ENCODE data around the gene EVA1A.
A peak's percentile ranks its signal among the peaks of the same experiment; 100 is the strongest.

The EVA1A gene

DNA sequence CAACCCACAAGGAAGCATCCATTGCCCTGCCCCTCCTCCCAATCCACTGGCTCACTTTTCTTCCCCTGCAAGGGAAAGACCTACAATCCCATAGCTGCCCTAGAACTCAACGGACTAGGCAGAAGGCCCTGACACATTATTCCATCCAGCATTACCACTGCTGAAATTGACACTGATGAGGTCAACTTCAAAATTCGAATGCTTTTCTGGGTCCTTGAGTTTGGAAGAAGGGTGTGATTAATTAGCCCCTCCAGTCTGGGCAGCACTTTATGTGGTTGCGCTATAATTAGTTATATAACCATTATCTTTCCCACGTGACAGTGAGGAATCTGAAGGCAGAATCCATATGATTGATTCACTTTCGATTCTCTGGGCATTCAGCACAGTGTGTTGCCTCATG is 55.7 kb downstream of the EVA1A start:
- Histone ChIP-seq H3K27me3 (replicated peaks; ENCODE audit: control insufficient read depth, insufficient read depth, low read length) (no peaks in the 10 kb centered on the region), H3K36me3 (ENCODE audit: control insufficient read depth, insufficient read depth, low read length, severe bottlenecking) (no peaks in the 10 kb centered on the region), H3K9me3 (ENCODE audit: control insufficient read depth, low read length) (no peaks in the 10 kb centered on the region), H3K4me1 (ENCODE audit: control insufficient read depth, insufficient read depth, low read length) (no peaks in the 10 kb centered on the region), H3K4me3 (ENCODE audit: low read length) (no peak overlapping the region), H3K9ac (ENCODE audit: low read length) (no peak overlapping the region)
- DNase-seq (ENCODE audit: low read depth) = no peak

DNA sequence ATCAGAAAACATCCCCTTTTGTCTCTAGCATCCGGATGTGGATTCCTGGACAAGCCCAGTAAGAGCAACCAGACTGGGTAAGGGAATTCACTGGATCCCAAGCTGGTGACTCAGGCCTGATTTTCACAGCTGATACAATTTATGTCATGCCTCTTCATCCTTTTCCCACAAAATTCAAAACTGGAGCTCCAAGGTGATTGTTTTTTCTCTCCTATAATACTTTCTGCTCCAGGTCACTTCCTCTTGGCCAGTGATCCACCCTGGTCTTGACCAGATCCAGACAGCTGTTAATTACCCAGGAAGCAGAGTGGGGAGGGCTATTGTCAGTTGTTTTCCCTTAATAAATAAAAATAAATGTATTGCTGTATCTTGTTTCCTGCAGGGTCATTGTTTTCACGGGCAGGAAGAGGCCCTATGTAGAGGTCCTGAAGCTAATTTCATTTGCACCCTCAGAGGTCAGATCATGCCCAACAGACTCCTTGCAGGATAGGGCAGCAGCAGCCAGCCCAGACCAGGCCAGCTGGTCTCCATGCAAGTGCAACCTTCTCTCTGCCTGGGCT is 57.6 kb downstream of the EVA1A start:
- H3K4me1 ChIP-seq (ENCODE audit: control insufficient read depth, insufficient read depth, low read length) = no peaks in the 10 kb centered on the region
- no peaks in the 10 kb centered on the region for H3K9me3 ChIP-seq (ENCODE audit: control insufficient read depth, low read length)
- H3K27me3 ChIP-seq (replicated peaks; ENCODE audit: control insufficient read depth, insufficient read depth, low read length) = no peaks in the 10 kb centered on the region
- H3K4me3 ChIP-seq (ENCODE audit: low read length) = no peak overlapping the region
- no peaks in the 10 kb centered on the region for H3K36me3 ChIP-seq (ENCODE audit: control insufficient read depth, insufficient read depth, low read length, severe bottlenecking)
- H3K9ac ChIP-seq (ENCODE audit: low read length) = no peak overlapping the region
- DNase-seq (ENCODE audit: low read depth) = peak; percentile 47

DNA sequence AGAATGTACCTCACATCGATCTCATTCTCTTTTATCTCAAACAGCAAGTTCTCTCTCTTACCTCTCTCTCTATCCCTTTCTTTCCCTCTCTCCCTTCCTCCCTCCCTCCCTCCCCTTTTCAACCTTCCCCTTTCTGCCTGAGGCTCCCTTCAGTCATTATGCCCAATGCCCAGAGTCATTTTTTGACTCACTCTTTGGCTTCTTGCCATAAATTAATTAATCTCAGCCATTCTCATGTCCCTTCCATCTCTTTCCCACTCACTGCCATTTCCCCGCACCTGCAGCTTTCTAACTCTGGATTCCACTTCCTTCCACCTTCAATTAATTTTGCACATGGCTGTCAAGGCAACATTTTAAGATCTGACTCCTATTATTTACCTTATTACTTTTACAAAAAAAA is 60.1 kb downstream of the EVA1A start:
- H3K4me3 ChIP-seq (ENCODE audit: low read length) = no peak overlapping the region
- no peaks in the 10 kb centered on the region for H3K9me3 ChIP-seq (ENCODE audit: control insufficient read depth, low read length)
- no peak overlapping the region for H3K9ac ChIP-seq (ENCODE audit: low read length)
- DNase-seq (ENCODE audit: low read depth) = peak; percentile 37
- no peaks in the 10 kb centered on the region for H3K36me3 ChIP-seq (ENCODE audit: control insufficient read depth, insufficient read depth, low read length, severe bottlenecking)
- no peaks in the 10 kb centered on the region for H3K4me1 ChIP-seq (ENCODE audit: control insufficient read depth, insufficient read depth, low read length)
- no peaks in the 10 kb centered on the region for H3K27me3 ChIP-seq (replicated peaks; ENCODE audit: control insufficient read depth, insufficient read depth, low read length)

DNA sequence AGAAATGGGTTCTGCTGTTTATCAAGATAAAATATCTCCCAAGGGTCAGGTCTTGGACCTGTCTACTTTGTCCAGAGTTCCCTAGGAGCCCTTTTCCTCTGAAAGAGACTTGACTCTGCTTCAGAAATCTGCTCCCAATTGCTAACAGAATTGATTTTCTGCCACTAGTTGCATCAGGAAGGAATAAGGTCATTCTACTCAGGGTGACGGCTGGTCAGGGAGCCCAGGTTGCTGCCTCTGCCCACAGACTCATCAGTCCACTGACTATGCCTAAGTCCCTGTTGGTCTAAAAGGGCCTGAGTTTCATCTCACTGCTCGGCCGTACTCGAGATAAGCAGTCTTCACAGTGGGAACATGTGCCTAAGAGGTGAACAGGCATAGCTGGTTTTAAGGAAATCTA is 61.2 kb downstream of the EVA1A start:
- H3K27me3 ChIP-seq (replicated peaks; ENCODE audit: control insufficient read depth, insufficient read depth, low read length) = no peaks in the 10 kb centered on the region
- H3K36me3 ChIP-seq (ENCODE audit: control insufficient read depth, insufficient read depth, low read length, severe bottlenecking) = no peaks in the 10 kb centered on the region
- H3K4me3 ChIP-seq (ENCODE audit: low read length) = no peak overlapping the region
- H3K9me3 ChIP-seq (ENCODE audit: control insufficient read depth, low read length) = no peaks in the 10 kb centered on the region
- no peak for DNase-seq (ENCODE audit: low read depth)
- H3K4me1 ChIP-seq (ENCODE audit: control insufficient read depth, insufficient read depth, low read length) = no peaks in the 10 kb centered on the region
- H3K9ac ChIP-seq (ENCODE audit: low read length) = no peak overlapping the region

DNA sequence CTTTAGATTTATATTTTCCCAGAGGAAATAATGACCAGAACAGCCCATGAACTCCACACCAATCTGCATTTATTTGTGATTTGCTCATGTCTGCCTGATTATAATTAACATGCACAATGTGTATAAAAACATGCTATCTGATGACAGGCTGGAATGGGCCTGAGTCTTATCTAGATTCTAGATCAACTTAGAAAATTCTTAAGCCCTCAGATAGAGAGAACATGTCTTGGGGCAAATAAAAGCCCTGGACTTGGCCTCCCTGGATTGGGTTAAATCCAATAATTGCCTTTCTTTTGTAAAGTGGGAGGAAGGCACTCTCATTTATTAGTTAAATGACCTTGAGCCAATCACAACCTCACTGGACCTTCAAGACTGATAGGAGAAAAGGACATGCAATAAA is 61.8 kb downstream of the EVA1A start:
- Histone ChIP-seq H3K36me3 (ENCODE audit: control insufficient read depth, insufficient read depth, low read length, severe bottlenecking) (no peaks in the 10 kb centered on the region), H3K4me1 (ENCODE audit: control insufficient read depth, insufficient read depth, low read length) (no peaks in the 10 kb centered on the region), H3K27me3 (replicated peaks; ENCODE audit: control insufficient read depth, insufficient read depth, low read length) (no peaks in the 10 kb centered on the region), H3K9ac (ENCODE audit: low read length) (no peak overlapping the region), H3K9me3 (ENCODE audit: control insufficient read depth, low read length) (no peaks in the 10 kb centered on the region), H3K4me3 (ENCODE audit: low read length) (no peak overlapping the region)
- DNase-seq (ENCODE audit: low read depth) = peak; percentile 20

DNA sequence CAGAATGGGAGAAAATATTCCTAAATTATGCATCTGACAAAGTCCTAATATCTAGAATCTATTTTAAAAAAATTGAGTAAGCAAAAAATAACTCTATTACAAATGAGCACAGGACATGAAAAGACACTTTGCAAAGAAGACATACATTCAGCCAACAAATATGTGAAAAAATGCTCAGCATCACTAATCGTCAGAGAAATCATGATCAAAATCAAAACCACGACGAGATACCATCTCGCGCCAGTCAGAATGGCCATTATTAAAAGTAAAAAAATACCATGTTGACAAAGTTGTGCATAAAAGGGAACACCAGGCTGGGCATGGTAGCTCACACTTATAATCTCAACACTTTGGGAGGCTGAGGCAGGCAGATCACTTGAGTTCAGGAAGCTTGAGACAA is 63.5 kb downstream of the EVA1A start:
- Histone ChIP-seq H3K27me3 (replicated peaks; ENCODE audit: control insufficient read depth, insufficient read depth, low read length) (no peaks in the 10 kb centered on the region), H3K9ac (ENCODE audit: low read length) (no peak overlapping the region), H3K9me3 (ENCODE audit: control insufficient read depth, low read length) (no peaks in the 10 kb centered on the region), H3K4me1 (ENCODE audit: control insufficient read depth, insufficient read depth, low read length) (no peaks in the 10 kb centered on the region), H3K36me3 (ENCODE audit: control insufficient read depth, insufficient read depth, low read length, severe bottlenecking) (no peaks in the 10 kb centered on the region), H3K4me3 (ENCODE audit: low read length) (no peak overlapping the region)
- no peak for DNase-seq (ENCODE audit: low read depth)

DNA sequence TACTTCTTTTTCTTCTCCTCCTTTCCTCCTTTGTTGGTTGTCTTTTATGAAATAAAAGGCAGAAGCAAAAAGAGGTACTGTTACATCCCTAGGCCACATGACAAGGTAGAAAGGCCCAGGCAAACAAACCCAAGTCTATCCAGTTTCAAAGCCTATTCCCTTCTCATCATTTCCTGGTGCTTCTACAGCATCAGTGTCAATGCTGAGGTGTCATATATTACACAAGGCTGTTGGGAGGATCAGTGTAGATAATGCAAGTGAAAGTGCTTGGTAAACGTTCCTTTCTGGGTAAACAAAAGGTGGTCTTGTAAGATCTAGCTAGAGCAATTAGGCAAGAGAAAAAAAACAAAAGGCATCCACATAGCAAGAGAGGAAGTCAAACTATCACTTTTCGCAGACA is 64.9 kb downstream of the EVA1A start:
- Histone ChIP-seq H3K9me3 (ENCODE audit: control insufficient read depth, low read length) (no peaks in the 10 kb centered on the region), H3K9ac (ENCODE audit: low read length) (no peak overlapping the region), H3K36me3 (ENCODE audit: control insufficient read depth, insufficient read depth, low read length, severe bottlenecking) (no peaks in the 10 kb centered on the region), H3K4me3 (ENCODE audit: low read length) (no peak overlapping the region), H3K27me3 (replicated peaks; ENCODE audit: control insufficient read depth, insufficient read depth, low read length) (no peaks in the 10 kb centered on the region), H3K4me1 (ENCODE audit: control insufficient read depth, insufficient read depth, low read length) (peaks cover 7% of the 10 kb centered on the region)
- DNase-seq (ENCODE audit: low read depth) = no peak

DNA sequence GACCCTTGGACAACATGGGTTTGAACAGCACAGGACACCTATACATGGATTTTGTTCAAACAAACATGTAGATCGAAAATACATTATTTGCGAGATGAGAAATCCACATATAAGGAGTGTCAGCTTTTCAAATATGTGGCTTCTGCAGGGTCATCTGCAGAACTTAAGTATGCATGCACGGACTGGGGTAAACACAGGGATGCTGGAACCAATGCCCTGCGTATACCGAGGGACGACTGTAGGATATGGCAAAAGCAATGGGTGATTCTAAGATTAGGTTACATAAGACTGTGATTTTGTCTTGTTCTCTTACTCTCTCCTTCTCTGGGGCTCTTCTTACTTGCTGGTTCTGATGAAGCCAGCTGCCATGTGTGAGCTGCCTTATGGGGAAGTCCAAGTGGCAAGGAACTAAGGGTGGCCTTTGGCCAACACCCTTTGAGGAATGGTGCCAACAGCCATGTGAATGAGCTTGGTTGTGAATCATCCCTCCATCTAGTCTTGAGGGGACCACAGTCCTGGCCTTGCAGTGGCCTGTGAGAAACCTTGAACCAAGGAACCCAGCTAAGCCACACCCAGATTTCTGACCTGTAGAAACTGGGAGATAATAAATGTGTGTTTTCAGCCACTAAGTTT is 66.5 kb downstream of the EVA1A start:
- Histone ChIP-seq H3K9ac (ENCODE audit: low read length) (no peak overlapping the region), H3K9me3 (ENCODE audit: control insufficient read depth, low read length) (no peaks in the 10 kb centered on the region), H3K4me1 (ENCODE audit: control insufficient read depth, insufficient read depth, low read length) (peaks cover 7% of the 10 kb centered on the region), H3K4me3 (ENCODE audit: low read length) (no peak overlapping the region), H3K27me3 (replicated peaks; ENCODE audit: control insufficient read depth, insufficient read depth, low read length) (no peaks in the 10 kb centered on the region), H3K36me3 (ENCODE audit: control insufficient read depth, insufficient read depth, low read length, severe bottlenecking) (no peaks in the 10 kb centered on the region)
- DNase-seq (ENCODE audit: low read depth) = no peak

DNA sequence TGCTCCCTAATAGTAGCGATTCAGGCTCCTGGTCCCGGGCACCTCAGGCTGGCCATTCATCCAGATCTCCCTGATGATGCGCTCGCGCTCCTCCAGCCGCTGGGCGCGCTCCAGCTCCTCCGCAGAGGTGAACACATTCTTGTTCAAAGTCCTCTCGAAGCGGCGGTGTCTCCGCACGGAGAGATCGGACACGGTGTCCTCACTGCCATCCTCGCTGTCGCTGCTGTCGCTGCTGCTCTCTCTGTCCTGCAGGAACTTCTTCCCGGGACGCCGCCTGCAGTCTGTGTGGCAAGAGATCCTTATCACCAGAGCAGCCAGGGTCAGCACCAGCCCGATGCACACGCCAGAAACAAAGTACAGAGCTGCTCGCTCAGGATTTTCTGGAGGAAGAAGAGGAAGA is 67.5 kb downstream of the EVA1A start:
- Histone ChIP-seq H3K9me3 (ENCODE audit: control insufficient read depth, low read length) (no peaks in the 10 kb centered on the region), H3K27me3 (replicated peaks; ENCODE audit: control insufficient read depth, insufficient read depth, low read length) (no peaks in the 10 kb centered on the region), H3K4me3 (ENCODE audit: low read length) (no peak overlapping the region), H3K9ac (ENCODE audit: low read length) (no peak overlapping the region), H3K36me3 (ENCODE audit: control insufficient read depth, insufficient read depth, low read length, severe bottlenecking) (no peaks in the 10 kb centered on the region), H3K4me1 (ENCODE audit: control insufficient read depth, insufficient read depth, low read length) (peaks cover 7% of the 10 kb centered on the region)
- no peak for DNase-seq (ENCODE audit: low read depth)

DNA sequence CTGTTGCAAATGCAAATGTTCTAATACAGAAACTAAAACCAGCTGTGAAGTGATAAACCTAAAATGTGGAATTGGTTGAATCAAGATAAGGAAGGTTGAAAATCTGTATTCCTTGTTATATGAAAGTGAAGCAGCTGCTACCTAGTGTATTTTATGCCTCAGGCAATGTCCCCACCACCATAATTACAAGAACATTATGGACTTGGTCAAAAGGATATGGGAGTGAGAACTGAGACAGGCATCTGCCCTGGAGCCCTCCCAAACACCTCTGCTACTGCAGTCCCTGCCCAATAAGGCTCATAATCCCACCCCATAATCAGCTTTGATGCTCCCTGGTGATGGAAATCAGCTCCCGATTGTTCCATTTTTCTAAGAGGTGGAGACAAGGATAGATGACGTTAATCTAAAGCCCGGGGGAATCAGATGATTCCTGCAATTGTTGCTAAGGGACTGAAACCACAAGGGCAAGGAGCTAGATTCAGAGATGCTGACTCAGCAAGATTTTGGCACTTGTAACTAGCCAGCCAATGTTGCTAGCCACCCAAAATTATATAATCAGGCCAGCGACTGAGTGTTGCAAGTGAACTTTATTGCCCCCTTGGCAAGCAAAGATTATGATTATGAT is 69.5 kb downstream of the EVA1A start:
- Histone ChIP-seq H3K4me3 (ENCODE audit: low read length) (no peak overlapping the region), H3K9ac (ENCODE audit: low read length) (no peak overlapping the region), H3K4me1 (ENCODE audit: control insufficient read depth, insufficient read depth, low read length) (peaks cover 7% of the 10 kb centered on the region), H3K36me3 (ENCODE audit: control insufficient read depth, insufficient read depth, low read length, severe bottlenecking) (no peaks in the 10 kb centered on the region), H3K9me3 (ENCODE audit: control insufficient read depth, low read length) (peaks cover 5% of the 10 kb centered on the region), H3K27me3 (replicated peaks; ENCODE audit: control insufficient read depth, insufficient read depth, low read length) (no peaks in the 10 kb centered on the region)
- no peak for DNase-seq (ENCODE audit: low read depth)

DNA sequence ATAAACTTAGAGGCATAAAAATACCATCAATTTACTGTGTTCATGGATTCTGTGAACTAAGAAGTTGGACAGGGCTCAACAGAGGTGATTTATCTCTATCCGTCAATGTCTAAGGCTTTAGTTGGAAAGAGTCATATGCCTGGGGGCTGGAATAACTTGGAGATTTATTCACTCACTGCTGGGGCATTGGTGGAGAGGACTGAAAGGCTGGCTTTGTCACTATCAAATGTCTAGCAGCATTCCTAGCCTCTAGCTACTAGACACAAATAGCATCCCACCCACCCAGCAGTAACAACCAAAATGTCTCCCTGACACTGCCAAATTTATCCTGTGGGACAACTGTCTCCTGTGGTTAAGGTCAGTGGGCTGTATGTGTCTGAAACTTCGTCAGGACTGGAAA is 71.0 kb downstream of the EVA1A start:
- Histone ChIP-seq H3K4me3 (ENCODE audit: low read length) (no peak overlapping the region), H3K36me3 (ENCODE audit: control insufficient read depth, insufficient read depth, low read length, severe bottlenecking) (no peaks in the 10 kb centered on the region), H3K4me1 (ENCODE audit: control insufficient read depth, insufficient read depth, low read length) (peaks cover 7% of the 10 kb centered on the region), H3K9me3 (ENCODE audit: control insufficient read depth, low read length) (peaks cover 5% of the 10 kb centered on the region), H3K9ac (ENCODE audit: low read length) (no peak overlapping the region), H3K27me3 (replicated peaks; ENCODE audit: control insufficient read depth, insufficient read depth, low read length) (no peaks in the 10 kb centered on the region)
- no peak for DNase-seq (ENCODE audit: low read depth)

DNA sequence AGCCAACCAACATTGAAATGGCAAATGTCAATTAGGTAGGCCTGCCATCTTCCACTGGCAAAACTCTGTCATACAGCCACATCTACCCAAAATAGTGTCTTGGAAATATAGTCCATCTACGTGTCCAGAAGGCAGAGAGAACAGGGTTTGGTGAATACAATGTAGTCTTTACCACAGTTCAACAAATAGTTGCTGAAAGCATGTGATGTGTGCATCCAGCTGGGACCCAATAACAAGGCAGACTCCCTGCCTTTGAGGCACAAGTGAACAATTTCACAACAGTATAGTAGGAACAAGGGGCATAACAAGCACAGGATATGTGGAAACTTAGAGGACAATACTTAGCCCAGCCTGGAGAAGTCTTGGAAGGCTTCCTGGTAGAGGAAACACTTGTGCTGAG is 72.6 kb downstream of the EVA1A start:
- Histone ChIP-seq H3K4me3 (ENCODE audit: low read length) (no peak overlapping the region), H3K4me1 (ENCODE audit: control insufficient read depth, insufficient read depth, low read length) (peaks cover 7% of the 10 kb centered on the region), H3K36me3 (ENCODE audit: control insufficient read depth, insufficient read depth, low read length, severe bottlenecking) (no peaks in the 10 kb centered on the region), H3K9ac (ENCODE audit: low read length) (no peak overlapping the region), H3K9me3 (ENCODE audit: control insufficient read depth, low read length) (peaks cover 5% of the 10 kb centered on the region), H3K27me3 (replicated peaks; ENCODE audit: control insufficient read depth, insufficient read depth, low read length) (no peaks in the 10 kb centered on the region)
- no peak for DNase-seq (ENCODE audit: low read depth)
